Astrocyte (in vitro differentiated cells and primary cell): ENCODE data around the gene PDS5B.
"Not testable (repeated sequence)": the region's sequence is repeated elsewhere in the genome, so short reads cannot be mapped to it uniquely, and the experiment has no call there.

ENCODE experiments used
- CTCF ChIP-seq: IDR thresholded peaks from 2 replicates; pipeline ENCODE4 v1.5.1; 2011; ENCODE audit warnings: low read depth, mild to moderate bottlenecking, inconsistent platforms, low read length, moderate library complexity; ENCODE audit not compliant: insufficient read depth
- EZH2 ChIP-seq: IDR thresholded peaks from 2 replicates; pipeline ENCODE4 v1.6.1; 2012; ENCODE audit warnings: mild to moderate bottlenecking, low read length, inconsistent platforms; ENCODE audit not compliant: insufficient read depth

- not testable (repeated sequence) for TF ChIP-seq CTCF, EZH2
Observed at GRCh38 chr13:32575687-32576086, 10.6 kb upstream of the PDS5B start.
